K562 treated with DMSO at 1 percent for 48 hours (cell line): ENCODE measurements around the gene HLA-DMA. TPM values are rescaled to one million over a fixed set of nuclear protein-coding genes. Genes with fewer than 3 reads are reported as not detected.

Source experiments
- total RNA-seq: library from RNA; unstranded; fragments of 300-600 nt; gene quantifications from 2 replicates; pipeline ENCODE4 v1.2.3, GENCODE V29; 2022; ENCODE audit warnings: low replicate concordance; ENCODE audit errors: extremely low read depth

Gene HLA-DMA
- total RNA-seq = not detected in 2 replicates

GRCh38 chr6:32952817-32953739, at the start of gene HLA-DMA:
HLA-DMA (minus strand) TSS chr6:32953097; CDS start chr6:32953036, 61 bp downstream.

DNA sequence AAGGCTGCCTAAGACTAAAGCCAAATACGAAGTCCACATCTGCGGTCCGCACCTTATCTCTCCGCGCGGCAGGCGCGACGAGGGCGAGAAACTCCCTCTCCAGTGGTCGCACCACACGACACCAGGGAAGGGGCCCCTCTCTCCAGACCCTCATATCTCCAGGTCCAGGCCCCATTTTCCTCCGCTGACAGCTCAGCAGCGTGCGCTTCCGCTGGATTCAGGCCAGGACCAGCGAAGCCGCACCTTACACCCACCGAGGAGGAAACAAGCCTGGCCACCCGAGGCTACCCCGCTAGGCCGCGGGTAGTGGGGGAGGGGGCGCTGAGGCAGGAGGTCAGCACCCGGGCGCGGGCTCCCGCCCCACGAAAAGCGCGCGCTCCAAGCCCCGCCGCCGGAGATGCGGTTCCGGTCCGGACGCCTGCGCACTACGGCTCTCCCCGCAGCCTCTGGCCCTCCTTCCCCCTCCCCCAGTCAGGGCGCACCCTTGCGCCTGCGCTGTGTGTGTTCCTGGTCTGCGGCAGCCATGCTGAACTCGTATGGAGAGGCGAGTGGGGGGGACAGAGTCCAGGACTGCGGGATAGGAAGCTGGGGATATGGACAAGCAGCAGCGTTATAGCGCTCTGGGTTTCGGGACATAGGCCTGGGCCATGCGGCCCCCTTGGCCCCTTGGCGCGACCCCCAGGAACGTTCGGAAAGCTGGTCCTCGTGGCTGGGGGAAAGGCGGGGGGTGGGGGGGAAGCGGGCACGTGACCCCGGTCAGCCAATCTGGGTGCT, 15.4 kb upstream of the HLA-DMA start, which contains the start of gene BRD2:
TSS of gene BRD2 (plus strand) at position 502 of the 774 bp plus-strand sequence. CDS start 4,305 bp downstream, outside the sequence.

DNA sequence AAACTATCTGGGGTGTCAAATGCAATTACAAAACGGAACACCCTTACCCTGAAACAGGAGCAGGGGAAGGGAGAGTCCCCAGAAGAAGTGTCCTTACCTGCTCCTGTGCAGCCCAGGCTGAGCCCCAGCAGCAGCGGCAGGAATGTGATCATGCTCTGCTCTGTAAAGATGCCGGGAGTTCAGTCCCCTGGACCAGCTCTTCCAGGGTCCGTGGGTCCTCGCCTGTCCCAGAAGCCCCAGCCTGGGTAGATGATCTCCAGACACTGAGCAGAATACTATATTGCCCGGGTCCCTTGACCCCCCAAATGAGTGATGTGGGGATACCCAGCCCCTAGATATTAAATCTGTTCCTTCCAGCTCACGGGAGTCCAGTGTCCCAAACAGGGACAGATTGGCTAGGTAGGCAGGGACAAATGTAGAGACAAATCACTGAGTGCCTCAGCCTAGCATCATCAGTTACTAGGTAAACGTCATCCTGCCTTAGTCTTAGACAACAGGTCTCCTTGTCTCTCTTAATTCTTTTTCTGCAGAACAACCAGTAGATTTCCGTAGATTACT, 12.2 kb downstream of the HLA-DMA start, which contains the start of gene HLA-DMB:
TSS of gene HLA-DMB (minus strand) at position 373 of the 558 bp plus-strand sequence. CDS start at position 152, 221 bp downstream.

Other genes with a start within 250 kb of the HLA-DMA start
- not detected in 2 replicates for gene HLA-DQA2, start 211.7 kb downstream of the HLA-DMA start, total RNA-seq
- not detected in 2 replicates for gene HLA-DQB2, start 189.6 kb downstream of the HLA-DMA start, total RNA-seq
- gene HLA-DOB, start 136.1 kb downstream of the HLA-DMA start, total RNA-seq = not detected in 2 replicates
- gene TAP2, start 114.4 kb downstream of the HLA-DMA start, total RNA-seq = not detected in 2 replicates
- gene PSMB8, start 109.0 kb downstream of the HLA-DMA start, total RNA-seq = not detected in 2 replicates
- not detected in 2 replicates for gene TAP1, start 99.4 kb downstream of the HLA-DMA start, total RNA-seq
- gene PSMB9, start 98.9 kb downstream of the HLA-DMA start, total RNA-seq = not detected in 2 replicates
- gene HLA-DMB, start 12.1 kb downstream of the HLA-DMA start, total RNA-seq = not detected in 2 replicates
- gene BRD2, start 15.5 kb upstream of the HLA-DMA start, total RNA-seq = not detected in 2 replicates
- not detected in 2 replicates for gene HLA-DOA, start 56.5 kb upstream of the HLA-DMA start, total RNA-seq
- not detected in 2 replicates for gene HLA-DPA1, start 120.6 kb upstream of the HLA-DMA start, total RNA-seq
- not detected in 2 replicates for gene HLA-DPB1, start 122.9 kb upstream of the HLA-DMA start, total RNA-seq
- gene COL11A2, start 239.4 kb upstream of the HLA-DMA start, total RNA-seq = not detected in 2 replicates
- gene RXRB, start 247.6 kb upstream of the HLA-DMA start, total RNA-seq = not detected in 2 replicates
- gene SLC39A7, start 247.8 kb upstream of the HLA-DMA start, total RNA-seq = 245 TPM in 1 of 2 replicates, not detected in the other